GM23338 (cell line): Measurements from ENCODE around the gene DEFB115.

Experiments
- CREB1 ChIP-seq: fragments of 250-450 bp; sonication (Bioruptor Pico); IDR thresholded peaks from 2 replicates; pipeline ENCODE4 v1.5.0; 2020; ENCODE audit warnings: low read depth, mild to moderate bottlenecking, moderate library complexity
- EZH2 ChIP-seq: fragments of 200-600 bp; sonication (generic); IDR thresholded peaks from one replicate; pipeline ENCODE4 v1.8.0; 2017; ENCODE audit warnings: antibody characterized with exemption, mild to moderate bottlenecking, low read depth; ENCODE audit not compliant: unreplicated experiment
- JUNB ChIP-seq: IDR thresholded peaks from one replicate; pipeline ENCODE4 v1.6.1; 2016; ENCODE audit warnings: antibody characterized with exemption; ENCODE audit not compliant: unreplicated experiment
- STAT1 ChIP-seq: IDR thresholded peaks from one replicate; pipeline ENCODE4 v1.6.1; 2016; ENCODE audit warnings: antibody characterized with exemption; ENCODE audit not compliant: unreplicated experiment
- TF ChIP-seq, protein P1 (sequence below), 2 experiments: fragments of 200-600 bp in 1 of 2; sonication (generic) in 1 of 2; conservative IDR thresholded peaks; 2 replicates each; pipeline versions ENCODE4 v1.5.1 to v1.6.1; 2016 to 2017; ENCODE audit warnings: antibody characterized with exemption in 2 of 2, low read depth in 2 of 2, mild to moderate bottlenecking in 2 of 2, moderate library complexity in 1 of 2

GRCh38 chr20:31308535-31309162 is 51.2 kb downstream of the DEFB115 start, which contains the start of gene DEFB116:
- TF ChIP-seq, protein P1, sequence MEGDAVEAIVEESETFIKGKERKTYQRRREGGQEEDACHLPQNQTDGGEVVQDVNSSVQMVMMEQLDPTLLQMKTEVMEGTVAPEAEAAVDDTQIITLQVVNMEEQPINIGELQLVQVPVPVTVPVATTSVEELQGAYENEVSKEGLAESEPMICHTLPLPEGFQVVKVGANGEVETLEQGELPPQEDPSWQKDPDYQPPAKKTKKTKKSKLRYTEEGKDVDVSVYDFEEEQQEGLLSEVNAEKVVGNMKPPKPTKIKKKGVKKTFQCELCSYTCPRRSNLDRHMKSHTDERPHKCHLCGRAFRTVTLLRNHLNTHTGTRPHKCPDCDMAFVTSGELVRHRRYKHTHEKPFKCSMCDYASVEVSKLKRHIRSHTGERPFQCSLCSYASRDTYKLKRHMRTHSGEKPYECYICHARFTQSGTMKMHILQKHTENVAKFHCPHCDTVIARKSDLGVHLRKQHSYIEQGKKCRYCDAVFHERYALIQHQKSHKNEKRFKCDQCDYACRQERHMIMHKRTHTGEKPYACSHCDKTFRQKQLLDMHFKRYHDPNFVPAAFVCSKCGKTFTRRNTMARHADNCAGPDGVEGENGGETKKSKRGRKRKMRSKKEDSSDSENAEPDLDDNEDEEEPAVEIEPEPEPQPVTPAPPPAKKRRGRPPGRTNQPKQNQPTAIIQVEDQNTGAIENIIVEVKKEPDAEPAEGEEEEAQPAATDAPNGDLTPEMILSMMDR (conservative IDR thresholded peaks at IDR 0.05; ENCODE audit: low read depth in 2 of 2), result no peak
- no peak for TF ChIP-seq CREB1
- no peak for TF ChIP-seq JUNB
- TF ChIP-seq STAT1, result no peak
- TF ChIP-seq EZH2, result no peak
